ENCODE data around the gene ZNF652. TPM values are rescaled to one million over a fixed set of nuclear protein-coding genes. Genes with fewer than 3 reads are reported as not detected.
"Not testable (repeated sequence)": the region's sequence is repeated elsewhere in the genome, so short reads cannot be mapped to it uniquely, and the experiment has no call there.

Gene ZNF652
- total RNA-seq, 1 experiment from 2014 or later, result 18.2 TPM

GRCh38 chr17:49280918-49281317, 81.1 kb downstream of the ZNF652 start:
- Histone ChIP-seq H3K27me3 (ENCODE audit: low read length) (no peaks in the 10 kb centered on the region), H3K9ac (ENCODE audit: low read length) (no peak overlapping the region), H2AFZ (ENCODE audit: low read length) (no peak overlapping the region), H4K20me1 (ENCODE audit: low read length) (no peaks in the 10 kb centered on the region), H3K79me2 (ENCODE audit: low read length) (no peaks in the 10 kb centered on the region), H3K9me3 (ENCODE audit: low read length) (no peaks in the 10 kb centered on the region), H3K36me3 (ENCODE audit: low read depth, low read length) (no peaks in the 10 kb centered on the region), H3K4me1 (ENCODE audit: insufficient read depth, low read length) (no peaks in the 10 kb centered on the region), H3K4me2 (ENCODE audit: low read length) (no peak overlapping the region), H3K27ac (ENCODE audit: low read length) (no peak overlapping the region), H3K9me2 (replicated peaks; ENCODE audit: low read length) (no peaks in the 10 kb centered on the region), H3F3A (ENCODE audit: low read length, unreplicated experiment) (no peaks in the 10 kb centered on the region), H3K4me3 (ENCODE audit: low read length) (no peak overlapping the region)
- DNase-seq, result no peak
- ChIA-PET POLR2A (ENCODE audit: unreplicated experiment) (no interaction called here), CTCF (no interaction called here)
- ATAC-seq, result no peak
- no peak for TF ChIP-seq CTCF (conservative IDR thresholded peaks at IDR 0.05; ENCODE audit: low read depth, low read length)
- TF ChIP-seq EZH2phosphoT487 (IDR thresholded peaks at IDR 0.05; ENCODE audit: borderline replicate concordance, low read length), result no peak
- no peak for TF ChIP-seq EZH2 (IDR thresholded peaks at IDR 0.05; ENCODE audit: low read length, unreplicated experiment)
- intact Hi-C loops (cut with micrococcal nuclease), result no loop called here
- no TSS peak for BruUV-seq (replicated peaks)

GRCh38 chr17:49280061-49280460, 82.0 kb downstream of the ZNF652 start:
- Histone ChIP-seq H3K36me3 (ENCODE audit: low read depth, low read length) (no peaks in the 10 kb centered on the region), H3K79me2 (ENCODE audit: low read length) (no peaks in the 10 kb centered on the region), H3K4me1 (ENCODE audit: insufficient read depth, low read length) (no peaks in the 10 kb centered on the region), H4K20me1 (ENCODE audit: low read length) (no peaks in the 10 kb centered on the region), H3K4me2 (ENCODE audit: low read length) (no peak overlapping the region), H3K27me3 (ENCODE audit: low read length) (no peaks in the 10 kb centered on the region), H3F3A (ENCODE audit: low read length, unreplicated experiment) (no peaks in the 10 kb centered on the region), H3K9me2 (replicated peaks; ENCODE audit: low read length) (no peaks in the 10 kb centered on the region), H2AFZ (ENCODE audit: low read length) (no peak overlapping the region), H3K4me3 (ENCODE audit: low read length) (no peak overlapping the region), H3K27ac (ENCODE audit: low read length) (no peak overlapping the region), H3K9ac (ENCODE audit: low read length) (no peak overlapping the region), H3K9me3 (ENCODE audit: low read length) (no peaks in the 10 kb centered on the region)
- CTCF ChIA-PET, result no interaction called here
- intact Hi-C loops (cut with micrococcal nuclease), result no loop called here
- no TSS peak for BruUV-seq (replicated peaks)
- TF ChIP-seq EZH2phosphoT487 (IDR thresholded peaks at IDR 0.05; ENCODE audit: borderline replicate concordance, low read length) (no peak), CTCF (conservative IDR thresholded peaks at IDR 0.05; ENCODE audit: low read depth, low read length) (no peak), EZH2 (IDR thresholded peaks at IDR 0.05; ENCODE audit: low read length, unreplicated experiment) (no peak)
- ATAC-seq (no peak), DNase-seq (no peak)
- POLR2A ChIA-PET (ENCODE audit: unreplicated experiment), result no interaction called here

GRCh38 chr17:49279263-49280015, 82.6 kb downstream of the ZNF652 start:
- H3K79me2 ChIP-seq (ENCODE audit: low read length); DNase-seq; H3K4me1 ChIP-seq (ENCODE audit: insufficient read depth, low read length); H3K36me3 ChIP-seq (ENCODE audit: low read depth, low read length); H2AFZ ChIP-seq (ENCODE audit: low read length); ATAC-seq; CTCF ChIA-PET; intact Hi-C loops (cut with micrococcal nuclease); H4K20me1 ChIP-seq (ENCODE audit: low read length); H3K4me2 ChIP-seq (ENCODE audit: low read length); BruUV-seq (replicated peaks); H3K9ac ChIP-seq (ENCODE audit: low read length); H3K27ac ChIP-seq (ENCODE audit: low read length); H3K9me2 ChIP-seq (replicated peaks; ENCODE audit: low read length); POLR2A ChIA-PET (ENCODE audit: unreplicated experiment); H3K4me3 ChIP-seq (ENCODE audit: low read length); H3K9me3 ChIP-seq (ENCODE audit: low read length); H3K27me3 ChIP-seq (ENCODE audit: low read length); H3F3A ChIP-seq (ENCODE audit: low read length, unreplicated experiment): not testable (repeated sequence)
